HG02852 (cell line): Measurements from ENCODE around the gene AGR2.
"Not testable (repeated sequence)": the region's sequence is repeated elsewhere in the genome, so short reads cannot be mapped to it uniquely, and the experiment has no call there.

Source experiments
- ATAC-seq: cut with Tn5 transposase; IDR thresholded peaks from one replicate; pipeline ENCODE4 v1.9.1; 2021; ENCODE audit warnings: mild to moderate bottlenecking, moderate library complexity; ENCODE audit not compliant: unreplicated experiment

The AGR2 gene

DNA sequence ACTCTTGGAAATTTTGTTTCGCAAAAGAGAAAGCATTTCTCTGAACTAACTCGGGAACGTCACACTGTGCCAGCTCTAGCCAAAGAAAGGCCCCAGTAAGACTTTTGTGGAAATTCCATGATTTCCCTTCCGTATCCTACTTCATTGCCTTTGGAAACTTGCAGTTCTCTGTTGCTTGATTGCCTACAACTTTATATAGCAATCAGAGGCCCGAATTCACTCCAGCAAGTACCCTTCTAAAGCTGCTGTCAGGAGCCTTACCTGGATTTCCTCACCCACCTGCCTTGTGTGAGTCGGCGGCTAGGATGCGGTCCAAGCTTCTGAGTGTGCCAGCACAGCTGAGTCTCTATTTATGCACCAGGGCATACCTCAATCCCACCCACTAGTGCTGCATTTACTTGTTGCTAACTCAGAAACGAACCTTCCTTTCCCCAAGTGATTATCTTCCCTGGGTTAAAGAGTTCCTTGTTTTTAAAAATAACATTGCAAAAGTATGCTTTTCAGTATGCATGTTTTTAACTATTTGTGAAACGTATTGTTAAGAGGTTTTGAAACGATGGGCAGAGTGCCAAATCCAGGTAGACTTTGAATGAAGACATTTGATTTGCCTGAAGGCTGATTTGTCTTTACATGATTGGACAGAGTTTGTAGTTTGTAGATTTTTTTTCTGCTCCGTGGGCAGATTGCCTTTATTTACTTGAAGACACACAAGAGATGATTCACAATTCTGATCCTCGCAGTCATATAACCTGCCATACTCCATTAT, at the start of gene AGR2:
TSS of gene AGR2 (minus strand) at position 326 of the 766 bp plus-strand sequence. CDS start 3,203 bp downstream, outside the sequence.
- ATAC-seq: no peak

GRCh38 chr7:16853189-16853588, 48.4 kb upstream of the AGR2 start:
- not testable (repeated sequence) for ATAC-seq

GRCh38 chr7:16851829-16852228, 47.0 kb upstream of the AGR2 start:
- no peak for ATAC-seq

- ATAC-seq: no peak
Observed at GRCh38 chr7:16850614-16851466, 46.0 kb upstream of the AGR2 start.

GRCh38 chr7:16849296-16850148, 44.7 kb upstream of the AGR2 start:
- no peak for ATAC-seq

- ATAC-seq: no peak
Observed at GRCh38 chr7:16847381-16847860, 42.6 kb upstream of the AGR2 start.

- no peak for ATAC-seq
Observed at GRCh38 chr7:16846601-16847165, 41.9 kb upstream of the AGR2 start.

DNA sequence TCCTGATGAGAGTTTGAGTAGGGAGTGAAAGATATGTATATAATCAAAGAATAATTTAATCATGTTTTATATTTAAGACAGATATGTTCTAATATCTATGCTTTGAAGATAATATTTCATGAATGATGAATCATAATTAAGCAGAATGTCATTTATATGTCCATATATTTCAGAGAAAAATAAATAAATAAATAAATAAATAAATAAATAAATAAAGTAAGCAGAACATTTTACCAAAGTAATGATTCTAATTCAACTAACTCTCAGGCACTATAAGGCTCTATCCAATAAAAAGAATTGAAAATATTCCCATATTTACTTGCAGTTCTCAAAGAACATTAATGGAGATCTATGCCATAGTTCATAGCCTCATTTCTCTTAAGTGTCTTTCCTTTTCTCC, 40.9 kb upstream of the AGR2 start:
- no peak for ATAC-seq

GRCh38 chr7:16841681-16842080, 36.9 kb upstream of the AGR2 start:
- no peak for ATAC-seq

GRCh38 chr7:16840094-16840493, 35.3 kb upstream of the AGR2 start:
- no peak for ATAC-seq

DNA sequence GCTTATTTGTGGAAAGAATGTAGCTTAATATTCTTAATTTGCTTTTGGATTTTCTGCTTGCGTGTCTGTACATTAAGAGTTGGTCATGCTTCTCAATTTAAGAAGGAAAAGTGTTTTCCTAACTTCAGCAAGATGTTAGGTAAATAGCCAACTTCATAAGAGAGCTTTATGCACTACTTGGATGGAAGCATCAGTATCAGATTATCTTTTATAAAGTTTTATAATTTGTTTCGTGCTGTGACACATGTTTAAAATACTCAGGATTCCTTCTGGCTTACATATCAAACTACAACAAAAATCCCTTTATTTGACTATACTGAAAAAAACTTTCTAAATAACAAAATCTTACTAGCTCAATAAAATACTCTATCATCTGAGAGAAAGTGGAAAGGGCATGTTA, 34.8 kb upstream of the AGR2 start:
- no peak for ATAC-seq

DNA sequence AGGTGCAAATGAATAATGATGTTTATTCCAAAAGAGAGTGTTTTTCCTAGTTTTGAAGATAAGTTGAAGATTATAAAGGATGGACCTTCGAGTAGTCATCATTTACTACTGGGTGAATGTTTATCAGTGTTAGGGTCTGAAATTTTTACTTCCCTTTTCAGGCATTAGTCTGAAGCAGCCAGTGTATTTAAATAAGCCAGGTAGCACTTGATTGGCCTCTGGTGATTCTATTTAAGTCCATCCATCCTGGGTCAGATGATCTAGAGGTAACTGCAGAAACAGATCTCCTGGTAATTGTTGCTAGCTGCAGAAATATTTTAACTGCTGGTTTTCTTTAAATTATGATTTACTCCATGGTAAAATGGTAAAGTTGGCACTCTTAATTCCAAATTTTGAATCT, 34.1 kb upstream of the AGR2 start:
- no peak for ATAC-seq

GRCh38 chr7:16838386-16838785, 33.6 kb upstream of the AGR2 start:
- no peak for ATAC-seq

DNA sequence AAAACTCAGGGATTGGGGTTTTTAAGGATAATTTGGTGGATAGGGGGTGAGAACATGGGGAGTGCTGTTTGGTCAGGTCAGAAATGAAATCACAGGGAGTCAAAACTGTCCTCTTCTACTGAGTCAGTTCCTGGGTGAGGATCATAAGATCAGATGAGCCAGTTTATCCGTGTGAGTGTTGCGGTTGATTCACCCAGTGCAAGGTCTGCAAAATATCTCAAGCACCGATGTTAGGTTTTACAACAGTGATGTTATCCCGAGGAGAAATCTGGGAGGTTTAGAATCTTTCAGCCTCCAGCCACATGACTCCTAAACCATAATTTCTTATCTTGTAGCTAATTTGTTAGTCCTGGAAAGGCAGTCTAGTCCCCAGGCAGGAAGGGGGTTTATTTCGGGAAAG, 31.7 kb upstream of the AGR2 start:
- ATAC-seq: no peak

- no peak for ATAC-seq
Observed at GRCh38 chr7:16833373-16833772, 28.6 kb upstream of the AGR2 start.

- no peak for ATAC-seq
Observed at GRCh38 chr7:16826060-16826459, 21.3 kb upstream of the AGR2 start.

GRCh38 chr7:16822029-16822428, 17.2 kb upstream of the AGR2 start:
- no peak for ATAC-seq

DNA sequence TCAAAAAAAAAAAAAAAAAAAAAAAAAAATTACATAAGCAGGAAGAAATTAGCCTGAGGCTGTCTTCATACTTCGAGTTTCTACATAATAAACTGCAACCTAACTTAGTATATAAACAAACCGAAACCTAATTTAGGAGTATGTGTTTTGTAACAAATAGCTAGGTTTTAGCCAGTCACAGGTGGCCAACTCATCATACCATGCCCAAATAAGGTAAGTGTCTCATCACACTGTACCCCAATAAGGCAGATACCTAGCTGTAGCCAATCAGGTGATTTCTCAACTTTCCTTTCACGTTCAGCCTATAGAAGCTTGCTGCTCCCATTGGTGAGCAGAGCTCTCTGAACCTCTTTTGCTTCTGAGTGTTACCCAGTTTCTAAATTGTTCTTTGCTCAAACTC, 13.9 kb upstream of the AGR2 start:
- ATAC-seq: no peak

- no peak for ATAC-seq
Observed at GRCh38 chr7:16817536-16817935, 12.7 kb upstream of the AGR2 start.

GRCh38 chr7:16816824-16817223, 12.0 kb upstream of the AGR2 start:
- ATAC-seq: no peak

DNA sequence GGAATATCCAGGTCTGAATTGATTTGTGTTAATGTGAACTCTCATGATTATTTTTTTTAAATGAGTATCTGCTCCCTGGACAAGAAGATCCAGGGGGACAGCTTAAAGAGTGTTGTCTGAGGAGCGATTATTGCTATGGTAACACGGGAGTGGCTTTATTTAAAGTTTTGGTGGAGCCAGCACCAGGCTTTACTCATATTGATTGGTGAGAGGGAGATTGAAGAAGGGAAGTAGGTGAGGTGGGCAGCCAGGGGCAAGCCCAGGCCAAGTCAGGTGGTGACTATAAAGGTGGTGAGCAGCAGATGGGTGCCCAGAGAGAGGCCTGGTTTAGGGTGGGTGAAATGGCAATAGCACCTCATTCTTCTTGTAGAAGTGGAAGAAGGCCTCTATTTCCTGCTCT, 10.2 kb upstream of the AGR2 start:
- no peak for ATAC-seq
